GM18511 (cell line): ENCODE results near the gene COL4A1.

Experiments used
- ATAC-seq: cut with Tn5 transposase; IDR thresholded peaks from one replicate; pipeline ENCODE4 v1.9.1; 2021; ENCODE audit warnings: mild to moderate bottlenecking, moderate library complexity; ENCODE audit not compliant: unreplicated experiment

Gene COL4A1

GRCh38 chr13:110179116-110179856 is 127.7 kb downstream of the COL4A1 start:
- no peak for ATAC-seq

- ATAC-seq, result no peak
Measured at GRCh38 chr13:110177790-110178189, 129.2 kb downstream of the COL4A1 start.

- ATAC-seq, result no peak
Measured at GRCh38 chr13:110176431-110176830, 130.5 kb downstream of the COL4A1 start.

GRCh38 chr13:110173247-110173818 is 133.6 kb downstream of the COL4A1 start:
- ATAC-seq, result no peak

- ATAC-seq, result no peak
Measured at GRCh38 chr13:110170882-110171281, 136.1 kb downstream of the COL4A1 start.

GRCh38 chr13:110170020-110170790 is 136.8 kb downstream of the COL4A1 start:
- no peak for ATAC-seq

- no peak for ATAC-seq
Measured at GRCh38 chr13:110168999-110169933, 137.7 kb downstream of the COL4A1 start.

GRCh38 chr13:110166598-110166997 is 140.4 kb downstream of the COL4A1 start:
- no peak for ATAC-seq

GRCh38 chr13:110164706-110165105 is 142.3 kb downstream of the COL4A1 start:
- ATAC-seq, result no peak

- no peak for ATAC-seq
Measured at GRCh38 chr13:110162866-110163658, 143.9 kb downstream of the COL4A1 start.

GRCh38 chr13:110162053-110162452 is 144.9 kb downstream of the COL4A1 start:
- ATAC-seq, result no peak

- ATAC-seq, result no peak
Measured at GRCh38 chr13:110161112-110161882, 145.7 kb downstream of the COL4A1 start.

GRCh38 chr13:110158226-110158625 is 148.7 kb downstream of the COL4A1 start:
- ATAC-seq, result no peak

GRCh38 chr13:110157718-110158117 is 149.2 kb downstream of the COL4A1 start:
- no peak for ATAC-seq

GRCh38 chr13:110156301-110157049 is 150.5 kb downstream of the COL4A1 start:
- ATAC-seq, result no peak

GRCh38 chr13:110155072-110155471 is 151.9 kb downstream of the COL4A1 start:
- ATAC-seq, result no peak

- ATAC-seq, result no peak
Measured at GRCh38 chr13:110154410-110154933, 152.5 kb downstream of the COL4A1 start.

- no peak for ATAC-seq
Measured at GRCh38 chr13:110152351-110152750, 154.6 kb downstream of the COL4A1 start.
